NOMO-1 (cell line): ENCODE results near the gene DNAJC22.
"Not testable (repeated sequence)": the region's sequence is repeated elsewhere in the genome, so short reads cannot be mapped to it uniquely, and the experiment has no call there.

Experiments
- DNase-seq, 2 experiments: peaks; one replicate each; lab custom pipeline; 2025; ENCODE audit not compliant: unreplicated experiment in 2 of 2; lab: John Stamatoyannopoulos, UW

Gene DNAJC22

GRCh38 chr12:49330631-49331379 is 15.9 kb upstream of the DNAJC22 start:
- DNase-seq: no peak

GRCh38 chr12:49331380-49332222 is 15.1 kb upstream of the DNAJC22 start:
- DNase-seq: peak; percentile 89 to 93

GRCh38 chr12:49332441-49332861 is 14.2 kb upstream of the DNAJC22 start:
- no peak for DNase-seq

GRCh38 chr12:49332891-49333371 is 13.8 kb upstream of the DNAJC22 start:
- DNase-seq: no peak

GRCh38 chr12:49333778-49334177 is 12.9 kb upstream of the DNAJC22 start:
- DNase-seq: not testable (repeated sequence)

- DNase-seq: no peak
These were observed 12.5 kb upstream of the DNAJC22 start for GRCh38 chr12:49334226-49334625.

- DNase-seq: no peak
These were observed 12.0 kb upstream of the DNAJC22 start for GRCh38 chr12:49334681-49335080.

- DNase-seq: no peak
These were observed 11.4 kb upstream of the DNAJC22 start for GRCh38 chr12:49335118-49335954.

GRCh38 chr12:49335955-49336644 is 10.6 kb upstream of the DNAJC22 start:
- DNase-seq: no peak

- peak; percentile 63 to 91 for DNase-seq
These were observed 9.8 kb upstream of the DNAJC22 start, which contains the start of gene C1QL4 for GRCh38 chr12:49336645-49337584. Gene C1QL4, minus strand, starts transcription at chr12:49337188. Its CDS starts 711 bp downstream, at chr12:49336477.

GRCh38 chr12:49338830-49339463 is 7.7 kb upstream of the DNAJC22 start:
- DNase-seq: no peak

GRCh38 chr12:49339464-49339861 is 7.2 kb upstream of the DNAJC22 start:
- no peak for DNase-seq

- DNase-seq: no peak
These were observed 6.4 kb upstream of the DNAJC22 start for GRCh38 chr12:49340095-49340870.

GRCh38 chr12:49340971-49341776 is 5.5 kb upstream of the DNAJC22 start:
- no peak for DNase-seq

- no peak for DNase-seq
These were observed 5.0 kb upstream of the DNAJC22 start for GRCh38 chr12:49341777-49342065.

GRCh38 chr12:49342066-49342913 is 4.4 kb upstream of the DNAJC22 start:
- DNase-seq: peak; percentile 87 to 93
